ENCODE measurements around the gene TROAP.

GRCh38 chr12:49359671-49360070 is 36.6 kb downstream of the TROAP start:
- TF ChIP-seq CTCF (IDR thresholded peaks at IDR 0.05) (no peak), EZH2 (IDR thresholded peaks at IDR 0.05) (no peak)

All from neural progenitor cell (in vitro differentiated cells).